ENCODE measurements around the gene EPB42. TPM values are rescaled to one million over a fixed set of nuclear protein-coding genes. Genes with fewer than 3 reads are reported as not detected.

Gene EPB42
- total RNA-seq, 2 experiments from 2014 or later, result not detected

DNA sequence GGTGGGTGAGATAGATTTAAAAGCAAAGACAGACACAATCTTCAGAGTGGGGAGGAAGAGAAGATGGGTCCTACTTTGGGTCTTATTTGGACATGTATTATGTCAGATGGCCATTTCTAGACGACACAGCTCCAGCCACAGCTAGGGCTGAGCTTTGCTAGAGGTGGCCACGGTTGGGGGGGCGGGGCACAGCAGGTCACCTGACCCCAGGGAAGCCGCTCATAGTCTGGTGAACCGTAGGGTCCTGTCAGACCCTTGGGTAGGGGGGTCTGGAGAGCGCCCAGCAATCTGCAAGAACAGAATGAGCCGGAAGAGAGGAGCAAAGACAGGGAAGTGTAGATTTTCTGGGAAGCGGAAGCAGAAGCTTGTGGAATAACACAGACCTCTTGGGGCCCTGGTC is 6.6 kb downstream of the EPB42 start:
- TF ChIP-seq, protein P1, sequence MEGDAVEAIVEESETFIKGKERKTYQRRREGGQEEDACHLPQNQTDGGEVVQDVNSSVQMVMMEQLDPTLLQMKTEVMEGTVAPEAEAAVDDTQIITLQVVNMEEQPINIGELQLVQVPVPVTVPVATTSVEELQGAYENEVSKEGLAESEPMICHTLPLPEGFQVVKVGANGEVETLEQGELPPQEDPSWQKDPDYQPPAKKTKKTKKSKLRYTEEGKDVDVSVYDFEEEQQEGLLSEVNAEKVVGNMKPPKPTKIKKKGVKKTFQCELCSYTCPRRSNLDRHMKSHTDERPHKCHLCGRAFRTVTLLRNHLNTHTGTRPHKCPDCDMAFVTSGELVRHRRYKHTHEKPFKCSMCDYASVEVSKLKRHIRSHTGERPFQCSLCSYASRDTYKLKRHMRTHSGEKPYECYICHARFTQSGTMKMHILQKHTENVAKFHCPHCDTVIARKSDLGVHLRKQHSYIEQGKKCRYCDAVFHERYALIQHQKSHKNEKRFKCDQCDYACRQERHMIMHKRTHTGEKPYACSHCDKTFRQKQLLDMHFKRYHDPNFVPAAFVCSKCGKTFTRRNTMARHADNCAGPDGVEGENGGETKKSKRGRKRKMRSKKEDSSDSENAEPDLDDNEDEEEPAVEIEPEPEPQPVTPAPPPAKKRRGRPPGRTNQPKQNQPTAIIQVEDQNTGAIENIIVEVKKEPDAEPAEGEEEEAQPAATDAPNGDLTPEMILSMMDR (IDR thresholded peaks at IDR 0.05), result no peak
- DNase-seq (no peak), ATAC-seq (ENCODE audit: poor library complexity) (no peak)
- peaks cover 4% of the 10 kb centered on the region for H3K27me3 Mint-ChIP-seq
- H3K27ac Mint-ChIP-seq, result no peak overlapping the region
- Histone ChIP-seq H3K27me3 (ENCODE audit: control insufficient read depth in 1 of 2, insufficient read depth in 2 of 2, low read length in 2 of 2) (peaks cover 2 to 6% of the 10 kb centered on the region in 2 experiments), H3K4me1 (ENCODE audit: insufficient read depth, low read length) (no peaks in the 10 kb centered on the region), H3K27ac (ENCODE audit: low read depth in 1 of 2, low read length in 2 of 2) (no peak overlapping the region), H3K9me3 (ENCODE audit: control insufficient read depth in 1 of 2, insufficient read depth in 1 of 2, low read length in 2 of 2) (no peaks in the 10 kb centered on the region), H3K36me3 (ENCODE audit: insufficient read depth, low read length) (no peaks in the 10 kb centered on the region), H3K4me3 (ENCODE audit: low read length) (no peak overlapping the region)
- H3K9me3 Mint-ChIP-seq, result no peaks in the 10 kb centered on the region
- intact Hi-C loops (cut with DNase I, micrococcal nuclease), result no loop called here
- no peaks in the 10 kb centered on the region for H3K36me3 Mint-ChIP-seq (ENCODE audit: low read depth)
- H3K4me1 Mint-ChIP-seq (ENCODE audit: low read depth), result no peaks in the 10 kb centered on the region
- POLR2A ChIA-PET, result no interaction called here
- CTCF ChIA-PET, result no interaction called here
- no peak overlapping the region for H3K4me3 Mint-ChIP-seq

DNA sequence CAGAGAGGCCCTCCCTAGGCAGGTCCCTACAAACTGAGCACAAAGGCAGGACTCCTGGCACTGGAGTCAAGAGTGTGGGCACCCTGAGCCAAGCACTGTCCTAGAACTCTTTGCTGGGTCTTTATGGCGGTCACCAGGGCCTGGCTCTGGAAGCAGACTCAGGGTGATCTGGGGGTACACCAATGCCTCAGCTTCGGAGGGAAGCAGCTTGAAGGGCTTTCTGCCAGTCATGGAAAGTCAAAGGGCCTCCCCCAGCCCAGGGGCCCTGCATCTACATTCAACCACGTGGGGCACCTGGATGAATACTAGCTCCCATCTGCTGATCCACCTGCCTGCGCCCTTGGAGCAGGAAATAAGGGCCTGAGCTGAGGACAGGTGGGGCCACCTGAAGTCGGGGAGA is 7.4 kb downstream of the EPB42 start:
- intact Hi-C loops (cut with DNase I, micrococcal nuclease), result no loop called here
- Histone ChIP-seq H3K27me3 (ENCODE audit: control insufficient read depth in 1 of 2, insufficient read depth in 2 of 2, low read length in 2 of 2) (peaks cover 0 to 13% of the 10 kb centered on the region in 2 experiments), H3K36me3 (ENCODE audit: insufficient read depth, low read length) (no peaks in the 10 kb centered on the region), H3K4me3 (ENCODE audit: low read length) (no peak overlapping the region), H3K27ac (ENCODE audit: low read depth in 1 of 2, low read length in 2 of 2) (no peak overlapping the region), H3K9me3 (ENCODE audit: control insufficient read depth in 1 of 2, insufficient read depth in 1 of 2, low read length in 2 of 2) (no peaks in the 10 kb centered on the region), H3K4me1 (ENCODE audit: insufficient read depth, low read length) (no peaks in the 10 kb centered on the region)
- DNase-seq (no peak), ATAC-seq (ENCODE audit: poor library complexity) (no peak)
- H3K4me3 Mint-ChIP-seq, result no peak overlapping the region
- TF ChIP-seq, protein P1 (IDR thresholded peaks at IDR 0.05), result no peak
- H3K9me3 Mint-ChIP-seq, result no peaks in the 10 kb centered on the region
- H3K27me3 Mint-ChIP-seq, result peaks cover 9% of the 10 kb centered on the region
- ChIA-PET CTCF (no interaction called here), POLR2A (no interaction called here)
- H3K36me3 Mint-ChIP-seq (ENCODE audit: low read depth), result no peaks in the 10 kb centered on the region
- no peaks in the 10 kb centered on the region for H3K4me1 Mint-ChIP-seq (ENCODE audit: low read depth)
- H3K27ac Mint-ChIP-seq, result no peak overlapping the region

DNA sequence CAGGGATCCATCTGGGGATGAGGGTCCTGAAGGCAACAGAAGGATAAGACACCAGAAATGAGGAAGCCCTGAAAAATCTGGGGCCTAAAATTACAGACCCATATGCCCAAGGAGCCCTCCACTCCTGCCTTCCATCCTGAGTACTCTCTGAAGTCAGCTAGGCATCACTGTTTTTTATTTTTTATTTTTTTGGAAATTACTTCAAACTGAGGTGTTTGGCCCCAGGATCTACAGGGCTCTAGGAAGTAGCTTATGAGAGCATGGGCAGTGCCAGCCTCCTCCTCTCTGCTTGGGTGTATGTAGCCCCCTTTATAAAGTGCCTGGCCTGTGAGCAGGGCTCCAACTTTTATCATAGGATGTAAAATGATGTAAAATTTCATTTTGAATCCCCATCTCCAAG is 7.9 kb downstream of the EPB42 start:
- Histone ChIP-seq H3K4me1 (ENCODE audit: insufficient read depth, low read length) (no peaks in the 10 kb centered on the region), H3K4me3 (ENCODE audit: low read length) (no peak overlapping the region), H3K9me3 (ENCODE audit: control insufficient read depth in 1 of 2, insufficient read depth in 1 of 2, low read length in 2 of 2) (no peaks in the 10 kb centered on the region), H3K27ac (ENCODE audit: low read depth in 1 of 2, low read length in 2 of 2) (no peak overlapping the region), H3K27me3 (ENCODE audit: control insufficient read depth in 1 of 2, insufficient read depth in 2 of 2, low read length in 2 of 2) (peaks cover 1 to 13% of the 10 kb centered on the region in 2 experiments), H3K36me3 (ENCODE audit: insufficient read depth, low read length) (no peaks in the 10 kb centered on the region)
- ChIA-PET CTCF (no interaction called here), POLR2A (no interaction called here)
- intact Hi-C loops (cut with DNase I, micrococcal nuclease), result no loop called here
- no peak overlapping the region for H3K27ac Mint-ChIP-seq
- H3K36me3 Mint-ChIP-seq (ENCODE audit: low read depth), result no peaks in the 10 kb centered on the region
- no peaks in the 10 kb centered on the region for H3K4me1 Mint-ChIP-seq (ENCODE audit: low read depth)
- TF ChIP-seq, protein P1 (IDR thresholded peaks at IDR 0.05), result no peak
- ATAC-seq (ENCODE audit: poor library complexity) (no peak), DNase-seq (no peak)
- peaks cover 10% of the 10 kb centered on the region for H3K27me3 Mint-ChIP-seq
- H3K9me3 Mint-ChIP-seq, result no peaks in the 10 kb centered on the region
- no peak overlapping the region for H3K4me3 Mint-ChIP-seq

Data from CD4-positive, alpha-beta T cell (primary cell).